Stimulated activated CD8-positive, alpha-beta memory T cell treated with anti-CD3 and anti-CD28 coated beads, Interleukin-2, amount 100 ng/mL, for 1 hour (primary cell): ENCODE results near the gene BRCA1.
"Not testable (repeated sequence)": the region's sequence is repeated elsewhere in the genome, so short reads cannot be mapped to it uniquely, and the experiment has no call there.

Source experiments
- DNase-seq, 2 donors: peaks; one replicate each; pipeline ENCODE4 v3.0.0-alpha.2; 2020; ENCODE audit warnings: low read depth in 2 of 2

The BRCA1 gene

DNA sequence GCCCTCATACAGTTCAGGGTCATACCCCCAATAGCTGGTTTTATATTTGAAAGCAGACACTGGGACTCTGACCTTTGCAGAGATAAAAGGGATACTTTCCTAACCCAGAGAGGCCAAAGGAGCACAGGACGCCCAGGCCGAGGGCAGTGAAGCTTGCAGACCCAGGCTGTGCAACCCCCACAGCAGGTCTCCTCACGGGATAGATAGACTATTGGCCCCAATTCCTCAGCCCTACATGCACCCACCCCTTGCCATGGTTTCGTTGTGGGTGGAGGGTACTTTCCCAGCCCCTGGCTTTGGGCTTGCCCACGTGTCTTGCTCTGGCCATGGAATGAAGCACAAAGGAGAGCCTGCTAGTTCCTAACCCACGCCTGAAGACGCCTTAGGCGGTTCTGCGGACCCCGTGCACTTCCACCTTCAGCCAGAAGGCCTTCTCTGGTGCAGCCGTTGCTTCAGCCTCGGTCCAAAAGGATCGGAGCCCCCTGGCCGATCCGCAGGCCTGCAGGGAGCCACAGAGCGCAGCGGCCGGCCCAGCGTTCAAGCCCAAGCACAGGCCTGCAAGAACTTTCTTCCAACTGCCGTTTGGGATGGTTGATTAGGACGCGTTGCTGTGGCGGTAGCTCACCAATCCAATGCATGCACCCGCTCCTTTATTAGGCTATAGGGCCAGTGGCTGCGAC lies 9.8 kb upstream of the BRCA1 start:
- DNase-seq = no peak

DNA sequence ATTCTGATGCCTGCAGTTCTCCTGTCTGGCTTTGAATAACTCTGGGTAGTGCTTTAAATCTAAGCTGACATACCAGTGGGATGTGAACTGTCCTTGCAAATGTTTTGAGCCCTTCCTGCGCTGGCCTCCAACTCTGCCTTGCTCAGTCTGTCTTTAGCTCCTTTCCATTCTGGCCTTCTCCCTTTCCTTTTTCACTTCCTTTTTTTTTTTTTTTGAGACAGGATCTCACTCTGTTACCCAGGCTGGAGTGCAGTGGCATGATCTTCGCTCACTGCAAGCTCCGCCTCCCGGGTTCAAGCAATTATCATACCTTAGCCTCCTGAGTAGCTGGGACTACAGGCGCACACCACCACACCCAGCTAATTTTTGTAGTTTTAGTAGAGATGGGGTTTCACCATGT lies 8.3 kb upstream of the BRCA1 start:
- DNase-seq = not testable (repeated sequence)

GRCh38 chr17:43132117-43132516 lies 7.0 kb upstream of the BRCA1 start:
- DNase-seq = no peak

GRCh38 chr17:43129671-43130010 lies 4.5 kb upstream of the BRCA1 start:
- DNase-seq = no peak

DNA sequence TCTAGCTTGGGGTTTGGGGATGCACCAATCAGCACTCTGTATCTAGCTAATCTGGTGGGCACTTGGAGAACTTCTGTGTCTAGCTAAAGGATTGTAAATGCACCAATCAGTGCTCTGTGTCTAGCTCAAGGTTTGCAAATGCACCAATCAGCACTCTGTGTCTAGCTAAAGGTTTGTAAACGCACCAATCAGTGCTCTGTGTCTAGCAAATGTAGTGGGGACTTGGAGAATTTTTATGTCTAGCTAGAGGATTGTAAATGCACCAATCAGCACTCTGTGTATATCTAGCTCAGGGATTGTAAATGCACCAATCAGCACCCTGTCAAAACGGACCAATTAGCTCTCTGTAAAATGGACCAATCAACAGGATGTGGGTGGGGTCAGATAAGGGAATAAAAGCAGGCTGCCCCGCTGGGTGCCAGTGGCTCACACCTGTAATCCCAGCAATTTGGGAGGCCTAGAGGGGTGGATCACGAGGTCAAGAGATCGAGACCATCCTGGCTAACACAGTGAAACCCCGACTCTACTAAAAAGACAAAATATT lies 2.2 kb upstream of the BRCA1 start:
- not testable (repeated sequence) for DNase-seq

- DNase-seq = no peak
Measured at GRCh38 chr17:43126911-43127290, 1.7 kb upstream of the BRCA1 start.

DNA sequence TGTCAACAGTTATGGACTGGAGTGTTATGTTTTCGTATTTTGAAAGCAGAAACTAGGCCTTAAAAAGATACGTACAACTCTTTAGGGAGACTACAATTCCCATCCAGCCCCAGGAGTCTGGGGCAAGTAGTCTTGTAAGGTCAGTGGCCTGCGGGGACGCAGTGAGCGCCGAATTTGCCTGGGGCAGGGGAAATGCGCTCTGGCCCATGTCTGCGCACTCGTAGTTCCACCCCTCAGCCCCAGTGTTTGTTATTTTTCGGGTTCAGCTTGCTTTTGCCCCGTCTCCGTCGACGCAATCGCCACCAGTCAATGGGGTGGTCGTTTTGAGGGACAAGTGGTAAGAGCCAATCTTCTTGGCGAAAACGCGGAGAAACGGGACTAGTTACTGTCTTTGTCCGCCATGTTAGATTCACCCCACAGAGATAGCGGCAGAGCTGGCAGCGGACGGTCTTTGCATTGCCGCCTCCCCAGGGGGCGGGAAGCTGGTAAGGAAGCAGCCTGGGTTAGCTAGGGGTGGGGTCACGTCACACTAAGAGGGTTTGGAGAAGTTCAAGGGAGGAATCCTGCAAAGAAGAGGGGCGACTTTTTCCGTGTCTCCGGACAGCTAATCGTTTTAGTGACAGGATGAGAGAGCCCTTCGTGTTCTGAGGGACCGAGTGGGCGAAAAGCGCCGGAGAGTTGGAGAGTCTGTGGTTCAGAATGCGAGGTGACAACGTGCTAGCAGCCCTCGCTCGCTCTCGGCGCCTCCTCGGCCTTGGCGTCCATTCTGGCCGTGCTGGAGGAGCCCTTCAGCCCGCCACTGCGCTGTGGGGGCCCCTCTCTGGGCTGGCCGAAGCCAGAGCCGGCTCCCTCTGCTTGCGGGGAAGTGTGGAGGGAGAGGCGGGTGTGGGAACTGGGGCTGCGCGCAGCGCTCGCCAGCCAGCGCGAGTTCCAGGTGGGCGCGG lies 1.1 kb upstream of the BRCA1 start:
- DNase-seq = no peak

- DNase-seq = no peak
Measured at GRCh38 chr17:43118679-43119615, 6.2 kb downstream of the BRCA1 start.

- DNase-seq = no peak
Measured at GRCh38 chr17:43114151-43114552, 11.0 kb downstream of the BRCA1 start.

- no peak for DNase-seq
Measured at GRCh38 chr17:43106552-43106951, 18.6 kb downstream of the BRCA1 start.

DNA sequence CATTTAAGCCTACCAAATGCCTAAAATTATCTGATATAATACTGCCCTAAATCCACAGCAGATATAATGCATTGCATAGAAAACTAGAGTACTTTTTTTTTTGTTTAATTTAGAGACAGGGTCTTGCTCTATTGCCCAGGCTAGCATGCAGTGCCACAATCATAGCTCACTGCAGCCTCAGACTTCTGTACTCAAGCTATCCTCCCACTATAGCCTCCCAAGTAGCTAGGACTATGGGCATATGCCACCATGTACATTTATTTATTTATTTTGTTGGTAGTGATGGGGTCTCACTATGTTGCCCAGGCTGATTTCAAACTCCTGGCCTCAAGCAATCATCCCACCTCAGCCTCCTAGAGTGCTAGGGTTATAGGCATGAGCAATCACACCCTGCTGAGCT lies 20.0 kb downstream of the BRCA1 start:
- DNase-seq = no peak

DNA sequence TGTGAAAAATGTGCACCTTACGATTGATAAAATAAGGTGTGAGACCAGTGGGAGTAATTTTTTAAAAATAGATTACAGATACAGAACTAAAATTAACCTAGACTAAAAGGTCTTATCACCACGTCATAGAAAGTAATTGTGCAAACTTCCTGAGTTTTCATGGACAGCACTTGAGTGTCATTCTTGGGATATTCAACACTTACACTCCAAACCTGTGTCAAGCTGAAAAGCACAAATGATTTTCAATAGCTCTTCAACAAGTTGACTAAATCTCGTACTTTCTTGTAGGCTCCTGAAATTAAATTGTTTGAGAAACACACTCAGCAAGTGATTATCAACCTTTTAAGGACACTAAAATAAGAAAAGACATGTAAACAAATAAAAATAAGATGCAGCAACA lies 20.5 kb downstream of the BRCA1 start:
- DNase-seq = no peak

DNA sequence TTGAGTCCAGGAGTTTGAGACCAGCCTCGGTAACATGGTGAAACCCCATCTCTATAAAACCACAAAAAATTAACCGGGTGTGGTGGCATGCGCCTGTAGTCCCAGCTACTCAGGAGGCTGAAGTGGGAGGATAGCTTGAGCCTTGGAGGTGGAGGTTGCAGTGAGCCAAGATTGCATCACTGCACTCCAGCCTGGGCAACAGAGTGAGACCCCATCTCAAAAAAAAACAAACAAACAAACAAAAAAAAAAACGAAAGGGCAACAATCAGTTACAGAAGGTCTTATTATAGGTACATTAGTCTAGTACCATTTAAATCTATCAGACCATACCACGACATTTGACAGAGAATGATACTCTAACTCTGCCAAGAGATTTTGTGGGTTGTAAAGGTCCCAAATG lies 29.8 kb downstream of the BRCA1 start:
- DNase-seq = not testable (repeated sequence)

- no peak for DNase-seq
Measured at GRCh38 chr17:43094129-43094835, 30.9 kb downstream of the BRCA1 start.

GRCh38 chr17:43092901-43093300 lies 32.3 kb downstream of the BRCA1 start:
- DNase-seq = no peak

GRCh38 chr17:43090022-43090421 lies 35.1 kb downstream of the BRCA1 start:
- no peak for DNase-seq

GRCh38 chr17:43085474-43085873 lies 39.7 kb downstream of the BRCA1 start:
- no peak for DNase-seq

DNA sequence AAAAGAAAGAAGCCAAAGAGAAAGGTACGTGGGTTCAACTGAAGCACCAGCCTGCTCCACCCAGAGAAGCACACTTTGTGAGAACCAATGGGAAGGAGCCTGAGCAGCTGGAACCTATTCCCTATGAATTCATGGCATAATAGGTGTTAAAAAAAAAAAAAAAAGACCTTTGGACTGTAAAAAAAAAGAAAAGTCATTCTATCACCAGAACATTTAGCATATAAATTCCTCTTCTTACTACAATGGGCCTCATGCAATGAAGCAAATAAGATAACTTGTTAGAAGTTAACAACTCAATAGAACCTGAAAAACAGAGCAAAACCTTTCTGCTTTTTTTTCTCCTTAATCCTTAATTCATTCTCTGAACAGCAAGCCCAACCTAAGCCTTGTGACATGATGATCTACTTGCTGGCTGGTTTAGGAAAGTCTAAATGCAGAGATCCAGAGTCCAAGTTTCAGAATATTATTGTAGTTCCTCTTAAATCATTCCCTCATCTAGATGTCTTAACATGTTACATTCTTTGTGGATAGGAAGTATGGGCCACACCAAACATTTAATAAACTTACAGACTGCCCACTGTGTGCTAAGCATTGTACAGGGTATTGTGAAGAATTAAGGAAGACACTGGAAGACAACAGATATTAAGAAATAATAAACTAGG lies 45.4 kb downstream of the BRCA1 start:
- DNase-seq = no peak

- DNase-seq = no peak
Measured at GRCh38 chr17:43074869-43075268, 50.3 kb downstream of the BRCA1 start.

- no peak for DNase-seq
Measured at GRCh38 chr17:43070872-43071271, 54.3 kb downstream of the BRCA1 start.

- no peak for DNase-seq
Measured at GRCh38 chr17:43070257-43070656, 54.9 kb downstream of the BRCA1 start.
